Effector CD8-positive, alpha-beta T cell (primary cell): ENCODE data around the gene AK9.
"Not testable (repeated sequence)": the region's sequence is repeated elsewhere in the genome, so short reads cannot be mapped to it uniquely, and the experiment has no call there.

Source experiments
- DNase-seq: peaks from one replicate; lab custom pipeline; 2025; lab: John Stamatoyannopoulos, UW
- total RNA-seq, 4 experiments: gene quantifications; one replicate each; lab custom pipeline; 2026; lab: John Stamatoyannopoulos, UW

Gene AK9
- total RNA-seq = 15.4 to 20.4 (median 17.0) reads per million in 4 experiments

GRCh38 chr6:109690737-109691621 is at the start of gene AK9, which contains the start of gene FIG4:
TSS of gene AK9 (minus strand) at chr6:109691202. CDS start at chr6:109675745, 15,457 bp downstream.
TSS of gene FIG4 (plus strand) at chr6:109691296. CDS start at chr6:109691436, 140 bp downstream.
- peak; percentile 86 for DNase-seq

DNA sequence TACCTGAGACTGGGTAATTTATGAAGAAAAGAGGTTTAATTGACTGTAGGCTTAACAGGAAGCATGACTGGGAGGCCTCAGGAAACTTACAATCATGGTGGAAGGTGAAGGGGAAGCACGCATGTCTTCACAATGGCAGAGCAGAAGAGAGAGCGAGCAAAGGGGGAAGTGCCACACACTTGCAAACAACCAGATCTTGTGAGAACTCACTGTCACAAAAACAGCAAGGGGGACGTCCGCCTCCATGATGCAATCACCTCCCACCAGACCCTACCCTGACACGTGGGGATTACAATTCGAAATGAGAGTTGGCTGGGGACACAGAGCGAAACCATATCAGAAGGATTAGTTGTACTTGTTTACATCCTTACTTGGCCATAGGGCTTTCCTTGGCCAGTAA is 49.8 kb upstream of the AK9 start:
- no peak for DNase-seq

DNA sequence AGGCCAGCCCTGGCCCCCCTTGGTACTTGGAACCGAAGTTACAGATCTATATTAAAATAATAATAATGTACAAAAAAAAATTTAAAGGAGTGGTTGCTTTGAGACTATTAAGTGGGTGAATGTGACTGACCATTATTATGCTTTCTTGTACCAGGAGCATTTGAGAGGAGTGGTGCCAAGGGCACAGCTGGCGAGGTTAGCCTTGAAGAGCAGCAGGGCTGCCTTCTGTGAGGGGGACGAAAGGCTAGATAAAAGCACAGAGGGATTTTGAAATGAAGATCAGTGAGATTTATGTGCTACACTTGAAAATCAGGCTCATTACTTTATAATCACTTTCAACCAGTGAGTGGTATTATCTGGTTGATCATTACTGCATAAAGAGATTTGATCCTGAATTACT is 48.7 kb upstream of the AK9 start:
- DNase-seq = no peak

- DNase-seq = no peak
Observed at GRCh38 chr6:109738667-109739066, 47.7 kb upstream of the AK9 start.

GRCh38 chr6:109738255-109738654 is 47.3 kb upstream of the AK9 start:
- DNase-seq = no peak

- DNase-seq = no peak
Observed at GRCh38 chr6:109736273-109737025, 45.4 kb upstream of the AK9 start.

GRCh38 chr6:109725250-109725649 is 34.2 kb upstream of the AK9 start:
- not testable (repeated sequence) for DNase-seq

- no peak for DNase-seq
Observed at GRCh38 chr6:109722564-109723254, 31.7 kb upstream of the AK9 start.

DNA sequence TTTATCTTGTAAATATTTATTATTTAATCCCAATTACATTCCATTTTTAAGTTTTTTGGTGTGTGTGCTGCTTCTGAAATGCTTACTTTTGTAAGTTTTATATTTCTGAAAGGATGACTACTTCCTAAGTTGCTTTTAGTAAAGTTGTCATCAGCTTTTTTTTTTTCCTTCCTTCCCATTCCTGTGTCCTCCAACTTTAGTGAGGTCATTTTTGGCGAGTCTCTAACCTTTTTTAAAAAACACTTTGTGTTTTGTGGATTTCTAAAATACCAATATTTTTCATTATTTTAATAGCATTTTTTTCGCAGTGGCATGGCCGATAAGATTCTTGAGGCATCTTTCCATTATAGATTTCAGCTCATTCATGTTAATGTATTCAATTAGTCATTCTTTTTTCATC is 31.0 kb upstream of the AK9 start:
- DNase-seq = no peak

GRCh38 chr6:109720311-109720710 is 29.3 kb upstream of the AK9 start:
- no peak for DNase-seq

DNA sequence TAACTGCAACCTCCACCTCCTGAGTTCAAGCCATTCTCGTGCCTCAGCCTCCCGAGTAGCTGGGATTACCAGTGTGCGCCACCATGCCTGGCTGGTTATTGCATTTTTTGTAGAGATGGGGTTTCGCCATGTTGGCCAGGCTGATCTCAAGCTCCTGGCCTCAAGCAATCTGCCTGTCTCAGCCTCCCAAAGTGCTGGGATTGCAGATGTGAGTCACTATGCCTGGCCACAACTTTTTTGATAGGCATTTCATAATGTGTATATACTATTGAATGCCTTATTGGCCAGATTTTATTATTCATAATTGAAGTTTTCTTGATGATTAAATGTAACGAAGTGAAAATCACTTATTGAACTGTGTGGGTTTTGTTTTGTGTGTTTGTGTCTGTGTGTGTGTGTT is 28.0 kb upstream of the AK9 start:
- no peak for DNase-seq

GRCh38 chr6:109717971-109718370 is 27.0 kb upstream of the AK9 start:
- no peak for DNase-seq

DNA sequence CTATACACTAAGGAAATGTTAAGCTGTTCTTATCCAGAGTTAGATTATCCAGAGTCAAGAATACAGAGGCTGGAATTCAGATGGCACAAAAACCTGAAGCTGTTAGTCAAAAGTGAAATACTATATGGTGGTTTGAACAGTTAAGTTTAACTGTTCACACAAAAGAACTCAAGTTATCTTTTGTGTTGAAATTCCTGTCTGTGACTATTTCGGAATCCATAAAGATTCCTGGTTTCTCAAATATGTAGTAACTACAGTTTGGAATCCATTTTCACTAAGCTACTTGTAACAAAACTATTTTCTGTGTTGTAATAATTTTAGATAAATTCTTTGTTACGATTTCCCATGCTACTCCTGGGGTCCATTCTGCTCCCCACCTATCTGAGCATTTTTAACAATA is 24.6 kb upstream of the AK9 start:
- no peak for DNase-seq

GRCh38 chr6:109714611-109715010 is 23.6 kb upstream of the AK9 start:
- DNase-seq = no peak

- no peak for DNase-seq
Observed at GRCh38 chr6:109714166-109714565, 23.2 kb upstream of the AK9 start.

- DNase-seq = no peak
Observed at GRCh38 chr6:109713097-109713496, 22.1 kb upstream of the AK9 start.

DNA sequence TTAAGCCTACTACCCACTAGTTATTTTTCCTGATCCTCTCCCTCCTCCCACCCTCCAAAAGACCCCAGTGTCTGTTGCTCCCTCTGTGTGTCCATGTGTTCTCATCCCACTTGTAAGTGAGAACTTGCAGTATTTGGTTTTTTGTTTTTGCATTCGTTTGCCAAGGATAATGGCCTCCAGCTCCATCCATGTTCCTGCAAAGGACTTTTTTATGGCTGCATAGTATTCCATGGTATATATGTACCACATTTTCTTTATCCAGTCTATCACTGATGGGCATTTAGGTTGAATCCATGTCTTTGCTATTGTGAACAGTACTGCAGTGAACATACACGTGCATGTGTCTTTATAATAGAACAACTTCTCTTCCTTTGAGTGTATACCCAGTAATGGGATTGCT is 17.1 kb upstream of the AK9 start:
- DNase-seq = not testable (repeated sequence)

DNA sequence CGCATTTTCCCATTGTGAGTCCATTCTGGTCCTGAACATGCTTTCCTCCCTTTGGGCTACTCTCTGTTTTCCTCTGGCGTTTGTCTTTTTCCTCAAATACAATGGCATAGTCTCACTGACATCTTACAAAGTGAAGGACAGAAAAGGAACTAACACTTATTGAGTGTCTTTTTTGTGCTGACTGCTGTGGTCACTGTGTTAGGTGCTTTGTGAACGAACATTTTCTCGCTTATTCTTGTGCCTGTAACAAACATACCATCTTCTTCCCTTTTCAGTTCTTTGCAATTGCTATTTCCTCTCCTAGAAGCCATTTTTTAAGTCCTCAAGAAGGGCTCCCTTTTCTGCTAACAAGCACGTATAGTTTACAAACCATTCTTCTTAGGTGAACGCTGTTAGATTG is 15.5 kb upstream of the AK9 start:
- DNase-seq = no peak

GRCh38 chr6:109705258-109705657 is 14.3 kb upstream of the AK9 start:
- DNase-seq = peak; percentile 48

DNA sequence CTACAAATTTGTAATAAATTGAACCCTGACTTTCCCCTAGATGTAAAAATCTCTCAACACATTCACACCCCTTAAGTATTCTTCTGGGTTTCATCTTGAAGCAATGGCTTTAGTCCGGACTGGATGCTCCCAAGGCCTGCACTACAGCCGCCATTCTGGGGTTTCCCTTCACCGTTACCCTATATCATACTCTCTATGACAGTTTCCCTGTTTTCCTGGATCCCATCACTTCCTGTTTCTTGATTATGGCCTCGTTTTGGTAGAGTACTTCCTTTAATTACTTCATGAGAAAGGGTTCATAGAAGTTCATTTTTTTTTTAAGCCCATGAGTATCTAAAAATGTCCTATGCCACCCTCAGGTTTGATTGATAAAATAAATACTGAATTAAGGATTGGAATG is 11.8 kb upstream of the AK9 start:
- DNase-seq = no peak

DNA sequence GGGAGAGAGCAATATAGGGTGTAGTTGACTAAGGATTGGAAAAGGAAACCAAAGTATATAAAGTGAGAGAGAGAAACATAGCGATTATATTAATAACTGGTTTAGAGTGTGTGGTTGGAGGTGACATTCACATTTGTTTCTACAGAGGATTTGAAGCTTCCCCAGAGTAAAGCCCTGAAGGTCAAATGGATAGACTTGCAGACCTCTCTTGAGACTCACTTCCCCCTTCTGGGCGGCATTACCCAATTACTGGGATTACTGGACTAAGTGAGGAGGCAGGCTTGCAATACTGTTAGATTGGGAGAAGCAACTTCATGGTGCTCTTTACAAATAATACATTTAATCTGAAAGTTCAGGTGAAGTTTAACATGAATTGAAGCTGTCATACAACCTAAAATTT is 10.8 kb upstream of the AK9 start:
- DNase-seq = no peak

GRCh38 chr6:109701221-109701620 is 10.2 kb upstream of the AK9 start:
- no peak for DNase-seq
